ENCODE data around the gene CALML5.

The CALML5 gene

GRCh38 chr10:5494611-5495010, 4.8 kb downstream of the CALML5 start:
- Histone ChIP-seq H3K9ac (ENCODE audit: low read length) (no peak overlapping the region), H3K36me3 (ENCODE audit: insufficient read depth, low read length) (no peaks in the 10 kb centered on the region), H3K4me3 (ENCODE audit: low read depth in 1 of 2, low read length in 2 of 2) (no peak overlapping the region), H3K4me1 (ENCODE audit: insufficient read depth, low read length) (no peaks in the 10 kb centered on the region), H3K27ac (ENCODE audit: low read depth, low read length) (no peak overlapping the region), H3K9me3 (ENCODE audit: low read length) (no peaks in the 10 kb centered on the region), H3K27me3 (ENCODE audit: control insufficient read depth in 1 of 2, insufficient read depth in 2 of 2, low read length in 2 of 2) (no peaks in the 10 kb centered on the region)

GRCh38 chr10:5493691-5494090, 5.7 kb downstream of the CALML5 start:
- no peak overlapping the region for H3K9ac ChIP-seq (ENCODE audit: low read length)
- H3K27me3 ChIP-seq (ENCODE audit: control insufficient read depth in 1 of 2, insufficient read depth in 2 of 2, low read length in 2 of 2), result no peaks in the 10 kb centered on the region
- no peaks in the 10 kb centered on the region for H3K36me3 ChIP-seq (ENCODE audit: insufficient read depth, low read length)
- H3K4me1 ChIP-seq (ENCODE audit: insufficient read depth, low read length), result no peaks in the 10 kb centered on the region
- no peak overlapping the region for H3K27ac ChIP-seq (ENCODE audit: low read depth, low read length)
- H3K4me3 ChIP-seq (ENCODE audit: low read depth in 1 of 2, low read length in 2 of 2), result no peak overlapping the region
- no peaks in the 10 kb centered on the region for H3K9me3 ChIP-seq (ENCODE audit: low read length)

DNA sequence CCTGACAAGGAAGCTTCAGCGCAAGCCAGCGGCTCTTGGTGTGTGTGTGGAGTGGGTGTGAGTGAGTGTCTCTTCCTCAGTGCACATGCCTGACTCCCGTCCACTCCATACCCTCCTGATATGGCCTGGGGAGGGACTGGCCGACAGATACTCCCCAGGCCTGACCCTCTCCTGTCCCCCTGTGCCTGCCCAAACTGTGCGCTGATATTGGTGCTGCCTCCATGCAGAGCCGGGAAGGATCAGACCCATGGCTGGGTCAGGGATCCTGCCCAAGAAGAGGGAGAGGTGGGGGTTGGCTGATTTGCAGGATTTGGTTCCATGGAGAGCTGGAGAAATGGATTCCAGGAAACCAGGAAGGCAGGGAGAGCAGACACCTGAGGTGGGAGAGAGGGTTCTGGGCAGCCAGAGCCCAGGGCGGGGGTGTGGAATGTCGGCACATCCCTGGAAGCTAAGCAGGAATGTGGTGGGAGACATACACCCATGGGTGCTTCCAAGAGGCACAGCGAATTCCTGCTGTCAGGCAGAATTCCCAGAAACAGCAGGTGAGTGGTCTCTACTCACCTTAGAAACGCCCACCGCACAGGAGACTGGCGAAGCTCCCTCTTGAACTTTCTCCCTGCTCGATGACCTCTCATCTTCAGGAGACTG, 6.3 kb downstream of the CALML5 start:
- H3K9ac ChIP-seq (ENCODE audit: low read length), result no peak overlapping the region
- H3K9me3 ChIP-seq (ENCODE audit: low read length), result no peaks in the 10 kb centered on the region
- H3K36me3 ChIP-seq (ENCODE audit: insufficient read depth, low read length), result no peaks in the 10 kb centered on the region
- H3K4me3 ChIP-seq (ENCODE audit: low read depth in 1 of 2, low read length in 2 of 2), result no peak overlapping the region
- no peak overlapping the region for H3K27ac ChIP-seq (ENCODE audit: low read depth, low read length)
- no peaks in the 10 kb centered on the region for H3K4me1 ChIP-seq (ENCODE audit: insufficient read depth, low read length)
- H3K27me3 ChIP-seq (ENCODE audit: control insufficient read depth in 1 of 2, insufficient read depth in 2 of 2, low read length in 2 of 2), result no peaks in the 10 kb centered on the region

GRCh38 chr10:5492322-5492855, 7.0 kb downstream of the CALML5 start:
- Histone ChIP-seq H3K36me3 (ENCODE audit: insufficient read depth, low read length) (no peaks in the 10 kb centered on the region), H3K9ac (ENCODE audit: low read length) (no peak overlapping the region), H3K4me3 (ENCODE audit: low read depth in 1 of 2, low read length in 2 of 2) (no peak overlapping the region), H3K27me3 (ENCODE audit: control insufficient read depth in 1 of 2, insufficient read depth in 2 of 2, low read length in 2 of 2) (no peaks in the 10 kb centered on the region), H3K27ac (ENCODE audit: low read depth, low read length) (no peak overlapping the region), H3K9me3 (ENCODE audit: low read length) (no peaks in the 10 kb centered on the region), H3K4me1 (ENCODE audit: insufficient read depth, low read length) (no peaks in the 10 kb centered on the region)

- Histone ChIP-seq H3K9ac (ENCODE audit: low read length) (no peak overlapping the region), H3K27ac (ENCODE audit: low read depth, low read length) (no peak overlapping the region), H3K36me3 (ENCODE audit: insufficient read depth, low read length) (no peaks in the 10 kb centered on the region), H3K27me3 (ENCODE audit: control insufficient read depth in 1 of 2, insufficient read depth in 2 of 2, low read length in 2 of 2) (no peaks in the 10 kb centered on the region), H3K4me3 (ENCODE audit: low read depth in 1 of 2, low read length in 2 of 2) (no peak overlapping the region), H3K9me3 (ENCODE audit: low read length) (no peaks in the 10 kb centered on the region), H3K4me1 (ENCODE audit: insufficient read depth, low read length) (no peaks in the 10 kb centered on the region)
Measured at GRCh38 chr10:5491477-5491876, 7.9 kb downstream of the CALML5 start.

- H3K27me3 ChIP-seq (ENCODE audit: control insufficient read depth in 1 of 2, insufficient read depth in 2 of 2, low read length in 2 of 2), result no peaks in the 10 kb centered on the region
- H3K9me3 ChIP-seq (ENCODE audit: low read length), result no peaks in the 10 kb centered on the region
- H3K27ac ChIP-seq (ENCODE audit: low read depth, low read length), result no peak overlapping the region
- no peak overlapping the region for H3K4me3 ChIP-seq (ENCODE audit: low read depth in 1 of 2, low read length in 2 of 2)
- no peaks in the 10 kb centered on the region for H3K36me3 ChIP-seq (ENCODE audit: insufficient read depth, low read length)
- no peak overlapping the region for H3K9ac ChIP-seq (ENCODE audit: low read length)
- H3K4me1 ChIP-seq (ENCODE audit: insufficient read depth, low read length), result no peaks in the 10 kb centered on the region
Measured at GRCh38 chr10:5490698-5491464, 8.5 kb downstream of the CALML5 start.

DNA sequence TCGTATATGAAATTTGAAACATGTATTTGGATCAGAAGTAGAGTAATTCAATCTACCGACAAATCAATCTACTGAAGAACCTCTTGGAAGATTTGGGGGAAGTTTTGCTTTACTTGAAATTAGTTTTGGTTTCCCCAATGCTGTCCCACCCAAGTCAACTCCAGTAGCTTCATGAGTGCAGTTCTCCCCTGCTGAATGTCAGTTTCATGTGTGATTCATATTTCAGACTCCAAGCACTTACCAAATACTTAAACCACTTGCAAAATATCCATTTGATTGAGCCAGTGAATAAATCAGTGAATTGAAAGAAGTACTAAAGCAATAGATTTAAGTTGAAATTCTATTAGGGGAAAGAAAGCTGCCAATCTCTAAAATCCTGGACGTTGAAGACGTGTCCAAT, 9.3 kb downstream of the CALML5 start:
- no peak overlapping the region for H3K27ac ChIP-seq (ENCODE audit: low read depth, low read length)
- no peak overlapping the region for H3K4me3 ChIP-seq (ENCODE audit: low read depth in 1 of 2, low read length in 2 of 2)
- H3K9ac ChIP-seq (ENCODE audit: low read length), result no peak overlapping the region
- no peaks in the 10 kb centered on the region for H3K9me3 ChIP-seq (ENCODE audit: low read length)
- no peaks in the 10 kb centered on the region for H3K36me3 ChIP-seq (ENCODE audit: insufficient read depth, low read length)
- H3K4me1 ChIP-seq (ENCODE audit: insufficient read depth, low read length), result no peaks in the 10 kb centered on the region
- no peaks in the 10 kb centered on the region for H3K27me3 ChIP-seq (ENCODE audit: control insufficient read depth in 1 of 2, insufficient read depth in 2 of 2, low read length in 2 of 2)

DNA sequence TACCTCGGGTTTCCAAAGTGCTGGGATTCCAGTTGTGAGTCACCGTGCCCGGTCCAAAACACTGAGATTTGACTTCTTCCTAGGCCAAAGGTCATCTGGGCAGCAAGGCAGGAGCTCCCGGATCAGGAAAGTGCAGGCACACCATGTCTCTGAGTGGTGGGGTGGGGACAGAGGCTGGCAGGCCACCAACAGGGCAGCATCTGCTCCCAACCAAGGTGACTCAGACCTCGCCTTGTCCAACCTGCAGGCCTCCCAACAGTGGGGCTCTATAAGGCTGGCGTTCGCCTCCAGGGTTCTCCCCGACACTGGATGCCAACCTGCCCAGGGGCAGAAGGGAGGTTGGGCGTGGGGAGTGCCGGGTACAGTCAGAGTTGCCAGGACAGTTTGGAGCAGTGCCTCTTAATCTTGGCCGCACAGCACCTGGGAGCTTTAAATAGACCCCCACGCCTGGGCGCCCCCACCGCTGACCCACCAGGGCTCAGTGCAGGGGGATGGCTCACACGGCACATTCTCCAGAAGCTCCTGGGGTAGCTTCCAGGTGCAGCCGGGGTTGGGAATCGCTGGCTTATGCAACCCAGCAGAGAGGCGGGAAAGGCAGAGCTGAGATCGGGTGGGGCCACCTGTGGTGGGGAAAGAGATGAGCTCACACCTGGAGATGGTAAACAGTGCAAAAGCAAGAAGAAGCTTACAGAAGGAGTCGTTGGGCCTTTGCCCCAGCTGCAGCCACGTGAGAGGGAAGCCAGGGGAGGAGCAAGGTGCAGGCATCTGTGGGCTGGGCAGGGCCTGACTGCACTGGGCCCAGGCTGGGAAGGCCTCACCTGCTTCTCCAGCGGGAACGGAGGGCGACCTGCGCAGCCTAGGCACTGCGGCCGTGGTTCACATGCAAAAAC, 10.9 kb downstream of the CALML5 start:
- Histone ChIP-seq H3K36me3 (ENCODE audit: insufficient read depth, low read length) (no peaks in the 10 kb centered on the region), H3K27ac (ENCODE audit: low read depth, low read length) (no peak overlapping the region), H3K9ac (ENCODE audit: low read length) (no peak overlapping the region), H3K27me3 (ENCODE audit: control insufficient read depth in 1 of 2, insufficient read depth in 2 of 2, low read length in 2 of 2) (no peaks in the 10 kb centered on the region), H3K4me1 (ENCODE audit: insufficient read depth, low read length) (no peaks in the 10 kb centered on the region), H3K4me3 (ENCODE audit: low read depth in 1 of 2, low read length in 2 of 2) (no peak overlapping the region), H3K9me3 (ENCODE audit: low read length) (no peaks in the 10 kb centered on the region)

DNA sequence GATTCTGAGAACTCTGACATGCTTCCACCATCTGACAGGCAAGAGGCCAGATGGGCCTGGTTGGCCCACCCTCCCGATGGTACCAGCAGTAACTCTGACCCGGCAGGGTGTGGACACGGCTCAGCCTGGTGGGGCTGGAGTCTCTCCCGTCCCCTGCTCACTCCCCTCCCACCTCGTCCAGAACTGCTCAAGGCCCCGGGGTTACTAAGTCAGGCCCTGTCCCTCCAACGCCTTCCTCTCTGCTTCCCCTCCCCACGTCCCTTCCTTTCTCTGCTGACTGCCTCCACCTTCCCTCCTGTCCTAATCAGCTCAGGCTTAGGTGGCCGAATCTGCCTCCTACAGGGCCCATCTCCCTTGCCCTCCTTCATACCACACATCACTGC, 12.5 kb downstream of the CALML5 start:
- Histone ChIP-seq H3K27me3 (ENCODE audit: control insufficient read depth in 1 of 2, insufficient read depth in 2 of 2, low read length in 2 of 2) (no peaks in the 10 kb centered on the region), H3K9ac (ENCODE audit: low read length) (no peak overlapping the region), H3K9me3 (ENCODE audit: low read length) (no peaks in the 10 kb centered on the region), H3K4me3 (ENCODE audit: low read depth in 1 of 2, low read length in 2 of 2) (no peak overlapping the region), H3K27ac (ENCODE audit: low read depth, low read length) (no peak overlapping the region), H3K36me3 (ENCODE audit: insufficient read depth, low read length) (no peaks in the 10 kb centered on the region), H3K4me1 (ENCODE audit: insufficient read depth, low read length) (no peaks in the 10 kb centered on the region)

GRCh38 chr10:5485948-5486852, 13.2 kb downstream of the CALML5 start:
- H3K27me3 ChIP-seq (ENCODE audit: control insufficient read depth in 1 of 2, insufficient read depth in 2 of 2, low read length in 2 of 2), result no peaks in the 10 kb centered on the region
- no peak overlapping the region for H3K4me3 ChIP-seq (ENCODE audit: low read depth in 1 of 2, low read length in 2 of 2)
- H3K9ac ChIP-seq (ENCODE audit: low read length), result no peak overlapping the region
- no peaks in the 10 kb centered on the region for H3K36me3 ChIP-seq (ENCODE audit: insufficient read depth, low read length)
- no peaks in the 10 kb centered on the region for H3K9me3 ChIP-seq (ENCODE audit: low read length)
- H3K4me1 ChIP-seq (ENCODE audit: insufficient read depth, low read length), result no peaks in the 10 kb centered on the region
- no peak overlapping the region for H3K27ac ChIP-seq (ENCODE audit: low read depth, low read length)
